Endothelial cell of umbilical vein (primary cell): ENCODE data around the gene MFAP1. TPM values are rescaled to one million over a fixed set of nuclear protein-coding genes. Genes with fewer than 3 reads are reported as not detected.

Experiments used
- BruUV-seq: library from RNA; stranded (reverse); fragments of 400-500 nt; replicated peaks from 2 replicates; lab custom pipeline; 2021; lab: Mats Ljungman, UMichigan
- CTCF ChIA-PET: fragments of 300-600, 350-600 bp; sonication (Branson Sonifier 250); formaldehyde crosslinking; loops from one replicate; lab custom pipeline; 2021; ENCODE audit warnings: antibody characterized with exemption, inconsistent platforms; lab: Charles Lee
- POLR2A ChIA-PET: fragments of 300-600, 350-600 bp; sonication (Branson Sonifier 250); formaldehyde crosslinking; loops from one replicate; lab custom pipeline; 2021; ENCODE audit warnings: antibody characterized with exemption, inconsistent platforms; lab: Charles Lee
- DNase-seq: peaks from one replicate; pipeline ENCODE4 v3.0.0-alpha.2; 2011; ENCODE audit warnings: low read depth, low spot score
- FAIRE-seq: peaks from 2 replicates; lab custom pipeline; 2011; peaks lifted over from hg19 to GRCh38; lab: Jason Lieb, UNC
- H2AFZ ChIP-seq: 2 replicates; pipeline ENCODE4 v1.6.0; 2012; ENCODE audit warnings: low read depth, low read length, control low read depth, inconsistent platforms
- H3K27ac ChIP-seq: 2 replicates; pipeline ENCODE4 v1.5.1; 2011; ENCODE audit warnings: low read depth, mild to moderate bottlenecking, control low read depth, low read length, moderate library complexity; ENCODE audit not compliant: insufficient read depth
- H3K27me3 ChIP-seq, 2 experiments: 2 replicates each; pipeline versions ENCODE4 v1.6.0 to v1.6.1; 2011; ENCODE audit warnings: low read length in 2 of 2, mixed read lengths in 1 of 2; ENCODE audit not compliant: control insufficient read depth in 2 of 2, insufficient read depth in 2 of 2
- H3K36me3 ChIP-seq, 2 experiments: 2 replicates in 1 of 2; 3 replicates in 1 of 2; pipeline ENCODE4 v1.5.1; 2011; ENCODE audit warnings: low read length in 2 of 2, mild to moderate bottlenecking in 1 of 2, moderate library complexity in 1 of 2; ENCODE audit not compliant: control insufficient read depth in 2 of 2, insufficient read depth in 2 of 2; ENCODE audit errors: extremely low read depth in 1 of 2
- H3K4me1 ChIP-seq: 3 replicates; pipeline ENCODE4 v1.5.1; 2011; ENCODE audit warnings: mild to moderate bottlenecking, low read length; ENCODE audit not compliant: control insufficient read depth, insufficient read depth; ENCODE audit errors: extremely low read depth
- H3K4me2 ChIP-seq: 2 replicates; pipeline ENCODE4 v1.6.1; 2011; ENCODE audit warnings: low read length, control low read depth, mixed read lengths; ENCODE audit not compliant: insufficient read depth
- H3K4me3 ChIP-seq, 3 experiments: fragments of 200-600 bp in 1 of 3; sonication (generic), shearing (Covaris generic) in 1 of 3; replicated peaks in 1 of 3; 2 replicates each; pipeline ENCODE4 v1.5.1; 2011 to 2016; ENCODE audit warnings: control low read depth in 3 of 3, low read length in 3 of 3, mild to moderate bottlenecking in 2 of 3, inconsistent platforms in 1 of 3, low read depth in 1 of 3, moderate library complexity in 1 of 3; ENCODE audit not compliant: insufficient read depth in 1 of 3
- H3K79me2 ChIP-seq: 2 replicates; pipeline ENCODE4 v1.6.0; 2012; ENCODE audit warnings: low read length, inconsistent platforms; ENCODE audit not compliant: control insufficient read depth, insufficient read depth
- H3K9ac ChIP-seq: replicated peaks from 2 replicates; pipeline ENCODE3; 2011; ENCODE audit warnings: low read length, control low read depth; ENCODE audit not compliant: insufficient read depth; ENCODE audit errors: extremely low read depth
- H3K9me1 ChIP-seq: replicated peaks from 3 replicates; pipeline ENCODE4 v1.6.0; 2011; ENCODE audit warnings: mild to moderate bottlenecking, low read length; ENCODE audit not compliant: control insufficient read depth, insufficient read depth; ENCODE audit errors: extremely low read depth
- H3K9me3 ChIP-seq: replicated peaks from 2 replicates; pipeline ENCODE4 v1.5.1; 2012; ENCODE audit warnings: low read length, inconsistent platforms; ENCODE audit not compliant: control insufficient read depth, insufficient read depth
- H4K20me1 ChIP-seq: replicated peaks from 2 replicates; pipeline ENCODE3; 2011; ENCODE audit warnings: mild to moderate bottlenecking, low read length; ENCODE audit not compliant: control insufficient read depth, insufficient read depth; ENCODE audit errors: extremely low read depth
- CTCF ChIP-seq, 2 donors: IDR thresholded peaks; 1 replicate in 1 of 2; 2 replicates in 1 of 2; pipeline ENCODE4 v1.5.1; 2011; ENCODE audit warnings: low read length in 2 of 2, mild to moderate bottlenecking in 2 of 2, moderate library complexity in 2 of 2, control low read depth in 1 of 2, inconsistent platforms in 1 of 2, low read depth in 1 of 2; ENCODE audit not compliant: insufficient read depth in 1 of 2; ENCODE audit errors: extremely low read depth in 1 of 2
- FOS ChIP-seq: IDR thresholded peaks from 2 replicates; pipeline ENCODE4 v1.6.1; 2011; ENCODE audit warnings: mild to moderate bottlenecking, low read length, moderate library complexity, borderline replicate concordance; ENCODE audit not compliant: insufficient read depth
- GATA2 ChIP-seq: IDR thresholded peaks from 2 replicates; pipeline ENCODE4 v1.7.0; 2011; ENCODE audit warnings: low read depth, mild to moderate bottlenecking, moderate library complexity, mixed read lengths, low read length; ENCODE audit not compliant: insufficient read length, insufficient read depth
- JUN ChIP-seq: IDR thresholded peaks from 2 replicates; pipeline ENCODE4 v1.6.1; 2011; ENCODE audit warnings: borderline replicate concordance, low read depth; ENCODE audit not compliant: insufficient read length, insufficient read depth
- MAX ChIP-seq: IDR thresholded peaks from 2 replicates; pipeline ENCODE4 v1.6.1; 2011; ENCODE audit not compliant: insufficient read depth, insufficient read length
- MYC ChIP-seq: IDR thresholded peaks from one replicate; pipeline ENCODE4 v1.6.1; 2011; ENCODE audit warnings: mild to moderate bottlenecking, low read depth, low read length
- POLR2AphosphoS5 ChIP-seq: IDR thresholded peaks from 2 replicates; pipeline ENCODE4 v1.6.1; 2012; ENCODE audit warnings: low read depth, mild to moderate bottlenecking, control low read depth, low read length, moderate library complexity; ENCODE audit not compliant: insufficient read depth
- dilution Hi-C: fragments of 300-500 bp; cut with MboI; formaldehyde crosslinking; loops from one replicate; pipeline ENCODE4 v1.15.0; 2019; ENCODE audit warnings: low sequenced_read_pairs; ENCODE audit not compliant: extremely low pct_ligation_motif_present
- intact Hi-C: fragments of 100-400 bp; cut with micrococcal nuclease; formaldehyde crosslinking; loops from one replicate; pipeline ENCODE4 v1.10.0; 2022
- polyA plus RNA-seq, 4 experiments: library from polyadenylated mRNA; depleted of rRNA in 3 of 4; stranded (reverse) in 3 of 4; unstranded in 1 of 4; fragments of >200 nt; gene quantifications; 2 replicates each; pipeline versions ENCODE4 v1.2.1 to v1.2.3, GENCODE V29; 2011 to 2012; ENCODE audit warnings: missing spikeins in 1 of 4
- total RNA-seq: library from RNA; stranded (reverse); gene quantifications from 2 replicates; pipeline ENCODE4 v1.2.3, GENCODE V29; 2021

MFAP1 gene
- total and polyA plus RNA-seq, 2 donors (not counting 3 experiments of a cell fraction or from before 2014, with no cell fraction given), result 12.9 to 30.5 TPM

- dilution Hi-C loops, result no loop called here
- Histone ChIP-seq H3K9ac (no peak overlapping the region), H3K4me2 (no peak overlapping the region), H3K9me3 (no peaks in the 10 kb centered on the region), H3K79me2 (no peaks in the 10 kb centered on the region), H3K27ac (no peak overlapping the region), H4K20me1 (no peaks in the 10 kb centered on the region), H2AFZ (no peak overlapping the region), H3K4me1 (no peaks in the 10 kb centered on the region), H3K4me3 (no peak overlapping the region), H3K9me1 (no peaks in the 10 kb centered on the region), H3K36me3 (peaks cover 0 to 7% of the 10 kb centered on the region in 2 experiments), H3K27me3 (no peaks in the 10 kb centered on the region)
- no peak for FAIRE-seq
- no peak for TF ChIP-seq JUN
- no TSS peak for BruUV-seq
- ChIA-PET CTCF (no interaction called here), POLR2A (no interaction called here)
- DNase-seq, result no peak
- intact Hi-C loops, result no loop called here
These were observed 30.3 kb upstream of the MFAP1 start for GRCh38 chr15:43854801-43855200.

- intact Hi-C loops, result no loop called here
- BruUV-seq, result no TSS peak
- Histone ChIP-seq H3K4me1 (no peaks in the 10 kb centered on the region), H3K27me3 (no peaks in the 10 kb centered on the region), H3K9me1 (no peaks in the 10 kb centered on the region), H3K27ac (no peak overlapping the region), H2AFZ (no peak overlapping the region), H3K36me3 (peaks cover 0 to 7% of the 10 kb centered on the region in 2 experiments), H3K79me2 (no peaks in the 10 kb centered on the region), H3K9ac (no peak overlapping the region), H3K9me3 (no peaks in the 10 kb centered on the region), H3K4me2 (no peak overlapping the region), H4K20me1 (no peaks in the 10 kb centered on the region), H3K4me3 (no peak overlapping the region)
- no peak for FAIRE-seq
- dilution Hi-C loops, result no loop called here
- TF ChIP-seq MYC (no peak), FOS (no peak), CTCF (IDR thresholded peaks at IDR 0.05; ENCODE audit: extremely low read depth in 1 of 2, insufficient read depth in 1 of 2, low read depth in 1 of 2, low read length in 2 of 2) (no peak), POLR2AphosphoS5 (no peak), GATA2 (no peak), MAX (no peak)
- ChIA-PET POLR2A (no interaction called here), CTCF (interaction anchor here (0.6 kb wide), 1 partner anchor 345 kb away, joined by 3 read pairs; no protein-coding TSS in a partner anchor)
- no peak for DNase-seq
These were observed 28.1 kb upstream of the MFAP1 start for GRCh38 chr15:43852607-43853006.
